K562 (cell line): ENCODE data around the gene RNASEH2A. TPM values are rescaled to one million over a fixed set of nuclear protein-coding genes. Genes with fewer than 3 reads are reported as not detected.

ENCODE experiments used
- DLX4 ChIP-seq: fragments of 250-450 bp; sonication (Bioruptor Pico); IDR thresholded peaks from 2 replicates; pipeline ENCODE4 v1.6.1; 2021; ENCODE audit warnings: mild to moderate bottlenecking
- FOSL1 ChIP-seq: fragments of 200-800 bp; sonication (Bioruptor generic); conservative IDR thresholded peaks from 2 replicates; pipeline ENCODE4 v1.6.1; 2016; ENCODE audit warnings: missing genetic modification characterization, missing compliant biosample characterization
- GABPB1 ChIP-seq: sonication (generic); formaldehyde crosslinking; IDR thresholded peaks from 2 replicates; pipeline ENCODE4 v1.8.0; 2022; ENCODE audit warnings: mild to moderate bottlenecking, missing genetic modification reagents
- HMBOX1 ChIP-seq: sonication (generic); IDR thresholded peaks from 2 replicates; pipeline ENCODE4 v1.6.1; 2016
- KAT2B ChIP-seq: IDR thresholded peaks from one replicate; pipeline ENCODE4 v1.6.1; 2012; ENCODE audit warnings: low read depth, mild to moderate bottlenecking, control low read depth, inconsistent platforms, low read length, moderate library complexity
- KAT8 ChIP-seq: fragments of 450-650 bp; IDR thresholded peaks from 2 replicates; pipeline ENCODE4 v1.6.1; 2016; ENCODE audit warnings: low read depth, mild to moderate bottlenecking
- KDM4B ChIP-seq, 2 experiments: fragments of 450-650 bp in 1 of 2; sonication (generic) in 1 of 2; IDR thresholded peaks; 2 replicates each; pipeline ENCODE4 v1.6.1; 2016 to 2017; ENCODE audit warnings: borderline replicate concordance in 2 of 2, antibody characterized with exemption in 1 of 2, low read depth in 1 of 2, mild to moderate bottlenecking in 1 of 2
- KLF16 ChIP-seq: IDR thresholded peaks from 2 replicates; pipeline ENCODE4 v1.6.1; 2016; ENCODE audit warnings: antibody characterized with exemption
- MIER1 ChIP-seq: fragments of 450-650 bp; IDR thresholded peaks from 2 replicates; pipeline ENCODE4 v1.6.1; 2016; ENCODE audit warnings: antibody characterized with exemption, mild to moderate bottlenecking, low read depth
- NCOA4 ChIP-seq: fragments of 450-650 bp; IDR thresholded peaks from 2 replicates; pipeline ENCODE4 v1.6.1; 2018; ENCODE audit warnings: mild to moderate bottlenecking; ENCODE audit not compliant: partially characterized antibody
- PTRF ChIP-seq: fragments of 450-650 bp; IDR thresholded peaks from 2 replicates; pipeline ENCODE4 v1.6.1; 2016; ENCODE audit warnings: mild to moderate bottlenecking, missing genetic modification characterization, missing compliant biosample characterization
- RAD21 ChIP-seq, 2 experiments: fragments of 250-450 bp in 1 of 2; fragments of 450-650 bp in 1 of 2; sonication (Bioruptor Pico) in 1 of 2; formaldehyde crosslinking in 1 of 2; IDR thresholded peaks in 1 of 2; conservative IDR thresholded peaks in 1 of 2; 2 replicates each; pipeline versions ENCODE4 v1.4.0 to v1.8.0; 2020 to 2022; ENCODE audit warnings: mild to moderate bottlenecking in 2 of 2, moderate library complexity in 1 of 2
- SAFB ChIP-seq: fragments of 200-400 bp; formaldehyde crosslinking; IDR thresholded peaks from 2 replicates; pipeline ENCODE4 v1.6.1; 2017; ENCODE audit warnings: low read depth, low read length, borderline replicate concordance
- SRSF7 ChIP-seq: fragments of 200-400 bp; formaldehyde crosslinking; optimal IDR thresholded peaks from 2 replicates; pipeline ENCODE3; 2017; ENCODE audit warnings: mild to moderate bottlenecking, low read depth, low read length
- ZEB2 ChIP-seq: fragments of 450-650 bp; IDR thresholded peaks from 2 replicates; pipeline ENCODE4 v1.6.1; 2016
- ZFP30 ChIP-seq: fragments of 250-450 bp; sonication (Bioruptor Pico); IDR thresholded peaks from 2 replicates; pipeline ENCODE4 v1.8.0; 2022; ENCODE audit warnings: moderate library complexity, mild to moderate bottlenecking, inconsistent platforms, borderline replicate concordance
- ZFP91 ChIP-seq: sonication (generic); formaldehyde crosslinking; IDR thresholded peaks from 2 replicates; pipeline ENCODE4 v1.8.0; 2022; ENCODE audit warnings: mild to moderate bottlenecking, missing genetic modification reagents
- ZNF583 ChIP-seq: fragments of 250-450 bp; sonication (Bioruptor Pico); IDR thresholded peaks from 2 replicates; pipeline ENCODE4 v1.4.0; 2020
- polyA plus RNA-seq, 8 experiments: library from polyadenylated mRNA; depleted of rRNA in 4 of 8; stranded (reverse) in 5 of 8; unstranded in 3 of 8; fragments of >200 nt; fragmentation: Nextera tagmentation in 2 of 8; fragmentation: Illumina TruSeq in 1 of 8; extraction: Ambion mirVana in 2 of 8; extraction: Trizol in 1 of 8; gene quantifications; 2 replicates each; pipeline versions ENCODE4 v1.2.1 to v1.2.3, GENCODE V29; 2011 to 2014; ENCODE audit warnings: inconsistent platforms in 1 of 8, missing spikeins in 1 of 8
- total RNA-seq, 7 experiments: library from RNA; depleted of rRNA in 6 of 7; stranded (reverse); fragments of >200 nt in 6 of 7; fragmentation: Illumina TruSeq in 2 of 7; extraction: Trizol in 2 of 7; gene quantifications; 2 replicates each; pipeline versions ENCODE4 v1.2.1 to v1.2.3, GENCODE V29; 2011 to 2021; ENCODE audit warnings: low replicate concordance in 1 of 7
- TF ChIP-seq, protein P1 (sequence below): sonication (generic); formaldehyde crosslinking; IDR thresholded peaks from 2 replicates; pipeline ENCODE4 v1.8.0; 2023; ENCODE audit warnings: mild to moderate bottlenecking, missing genetic modification reagents
- TF ChIP-seq, protein P2 (sequence below): sonication (generic); formaldehyde crosslinking; IDR thresholded peaks from 2 replicates; pipeline ENCODE4 v1.8.1; 2023; ENCODE audit warnings: mild to moderate bottlenecking, missing genetic modification reagents, moderate library complexity

The RNASEH2A gene
- total and polyA plus RNA-seq, 9 of the 15 experiments (the other 6 are each of a cell fraction or from before 2014, with no cell fraction given): 22.3 to 78.0 (median 61.7) TPM

- TF ChIP-seq ZFP91 (CRISPR knock-in tag) (no peak), SRSF7 (no peak), KDM4B (IDR thresholded peaks at IDR 0.05; ENCODE audit: borderline replicate concordance in 2 of 2, low read depth in 1 of 2) (no peak), DLX4 (CRISPR knock-in tag) (no peak), GABPB1 (CRISPR knock-in tag) (peak; percentile 42; the same call in 1 of the 2 replicates), ZFP30 (CRISPR knock-in tag) (no peak), FOSL1 (no peak), ZEB2 (no peak), MIER1 (no peak), ZNF583 (CRISPR knock-in tag) (no peak), RAD21 (CRISPR knock-in tag; conservative IDR thresholded peaks at IDR 0.05 in 1 of 2, IDR thresholded peaks at IDR 0.05 in 1 of 2) (peak; percentile 67 to 79), KLF16 (0 out of 2 replicates have a peak, but pooled peaks have one; percentile 12), KAT8 (no peak), NCOA4 (no peak), KAT2B (no peak), HMBOX1 (no peak), SAFB (no peak), PTRF (tag) (no peak)
- TF ChIP-seq, protein P1, sequence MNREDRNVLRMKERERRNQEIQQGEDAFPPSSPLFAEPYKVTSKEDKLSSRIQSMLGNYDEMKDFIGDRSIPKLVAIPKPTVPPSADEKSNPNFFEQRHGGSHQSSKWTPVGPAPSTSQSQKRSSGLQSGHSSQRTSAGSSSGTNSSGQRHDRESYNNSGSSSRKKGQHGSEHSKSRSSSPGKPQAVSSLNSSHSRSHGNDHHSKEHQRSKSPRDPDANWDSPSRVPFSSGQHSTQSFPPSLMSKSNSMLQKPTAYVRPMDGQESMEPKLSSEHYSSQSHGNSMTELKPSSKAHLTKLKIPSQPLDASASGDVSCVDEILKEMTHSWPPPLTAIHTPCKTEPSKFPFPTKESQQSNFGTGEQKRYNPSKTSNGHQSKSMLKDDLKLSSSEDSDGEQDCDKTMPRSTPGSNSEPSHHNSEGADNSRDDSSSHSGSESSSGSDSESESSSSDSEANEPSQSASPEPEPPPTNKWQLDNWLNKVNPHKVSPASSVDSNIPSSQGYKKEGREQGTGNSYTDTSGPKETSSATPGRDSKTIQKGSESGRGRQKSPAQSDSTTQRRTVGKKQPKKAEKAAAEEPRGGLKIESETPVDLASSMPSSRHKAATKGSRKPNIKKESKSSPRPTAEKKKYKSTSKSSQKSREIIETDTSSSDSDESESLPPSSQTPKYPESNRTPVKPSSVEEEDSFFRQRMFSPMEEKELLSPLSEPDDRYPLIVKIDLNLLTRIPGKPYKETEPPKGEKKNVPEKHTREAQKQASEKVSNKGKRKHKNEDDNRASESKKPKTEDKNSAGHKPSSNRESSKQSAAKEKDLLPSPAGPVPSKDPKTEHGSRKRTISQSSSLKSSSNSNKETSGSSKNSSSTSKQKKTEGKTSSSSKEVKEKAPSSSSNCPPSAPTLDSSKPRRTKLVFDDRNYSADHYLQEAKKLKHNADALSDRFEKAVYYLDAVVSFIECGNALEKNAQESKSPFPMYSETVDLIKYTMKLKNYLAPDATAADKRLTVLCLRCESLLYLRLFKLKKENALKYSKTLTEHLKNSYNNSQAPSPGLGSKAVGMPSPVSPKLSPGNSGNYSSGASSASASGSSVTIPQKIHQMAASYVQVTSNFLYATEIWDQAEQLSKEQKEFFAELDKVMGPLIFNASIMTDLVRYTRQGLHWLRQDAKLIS (CRISPR knock-in tag): 0 out of 2 replicates have a peak, but pooled peaks have one; percentile 33
- TF ChIP-seq, protein P2, sequence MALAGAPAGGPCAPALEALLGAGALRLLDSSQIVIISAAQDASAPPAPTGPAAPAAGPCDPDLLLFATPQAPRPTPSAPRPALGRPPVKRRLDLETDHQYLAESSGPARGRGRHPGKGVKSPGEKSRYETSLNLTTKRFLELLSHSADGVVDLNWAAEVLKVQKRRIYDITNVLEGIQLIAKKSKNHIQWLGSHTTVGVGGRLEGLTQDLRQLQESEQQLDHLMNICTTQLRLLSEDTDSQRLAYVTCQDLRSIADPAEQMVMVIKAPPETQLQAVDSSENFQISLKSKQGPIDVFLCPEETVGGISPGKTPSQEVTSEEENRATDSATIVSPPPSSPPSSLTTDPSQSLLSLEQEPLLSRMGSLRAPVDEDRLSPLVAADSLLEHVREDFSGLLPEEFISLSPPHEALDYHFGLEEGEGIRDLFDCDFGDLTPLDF (CRISPR knock-in tag): no peak
Measured at GRCh38 chr19:12757544-12758274, 48.7 kb upstream of the RNASEH2A start (continued).
